ENCODE data around the gene TP53AIP1.

DNA sequence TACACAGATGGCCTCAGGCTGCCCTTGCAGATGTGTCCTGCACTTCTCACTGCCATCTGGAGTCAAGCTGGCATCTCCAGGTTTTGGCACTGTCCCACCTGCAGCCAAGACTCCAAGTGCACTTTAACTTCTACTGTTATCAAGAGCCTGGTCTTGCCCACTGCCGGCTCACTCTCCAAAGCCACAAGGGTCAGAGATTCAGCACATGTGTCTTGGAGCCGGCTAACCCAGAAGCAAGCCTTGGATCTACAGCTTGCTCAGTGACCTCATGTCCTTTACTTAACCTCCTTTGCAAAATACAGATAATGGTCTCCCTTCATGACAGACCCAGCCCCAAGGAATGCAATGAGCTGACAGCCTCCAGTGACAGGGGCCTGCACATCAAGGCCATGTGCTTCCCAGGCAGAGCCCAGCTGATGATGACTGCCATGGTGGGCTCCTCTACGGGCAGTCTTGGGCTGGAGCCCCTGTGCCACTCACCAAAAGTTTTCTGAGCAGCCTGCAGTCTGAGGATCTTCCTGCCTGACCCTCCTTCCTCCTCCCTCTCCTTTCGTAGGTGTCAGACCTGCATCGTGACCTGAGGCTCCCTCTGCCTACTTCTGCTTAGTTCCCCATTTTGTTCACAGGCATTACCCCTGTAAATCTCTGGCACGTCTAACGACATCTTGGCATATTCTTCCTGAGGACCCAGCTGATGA, 9.0 kb downstream of the TP53AIP1 start:
- TF ChIP-seq, protein P1, sequence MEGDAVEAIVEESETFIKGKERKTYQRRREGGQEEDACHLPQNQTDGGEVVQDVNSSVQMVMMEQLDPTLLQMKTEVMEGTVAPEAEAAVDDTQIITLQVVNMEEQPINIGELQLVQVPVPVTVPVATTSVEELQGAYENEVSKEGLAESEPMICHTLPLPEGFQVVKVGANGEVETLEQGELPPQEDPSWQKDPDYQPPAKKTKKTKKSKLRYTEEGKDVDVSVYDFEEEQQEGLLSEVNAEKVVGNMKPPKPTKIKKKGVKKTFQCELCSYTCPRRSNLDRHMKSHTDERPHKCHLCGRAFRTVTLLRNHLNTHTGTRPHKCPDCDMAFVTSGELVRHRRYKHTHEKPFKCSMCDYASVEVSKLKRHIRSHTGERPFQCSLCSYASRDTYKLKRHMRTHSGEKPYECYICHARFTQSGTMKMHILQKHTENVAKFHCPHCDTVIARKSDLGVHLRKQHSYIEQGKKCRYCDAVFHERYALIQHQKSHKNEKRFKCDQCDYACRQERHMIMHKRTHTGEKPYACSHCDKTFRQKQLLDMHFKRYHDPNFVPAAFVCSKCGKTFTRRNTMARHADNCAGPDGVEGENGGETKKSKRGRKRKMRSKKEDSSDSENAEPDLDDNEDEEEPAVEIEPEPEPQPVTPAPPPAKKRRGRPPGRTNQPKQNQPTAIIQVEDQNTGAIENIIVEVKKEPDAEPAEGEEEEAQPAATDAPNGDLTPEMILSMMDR (IDR thresholded peaks at IDR 0.05), result no peak
- TF ChIP-seq EP300 (IDR thresholded peaks at IDR 0.05), result no peak

All from ovary (tissue), 3 donors.